Epithelial cell of umbilical artery (primary cell): ENCODE results near the gene SPANXN4. TPM values are rescaled to one million over a fixed set of nuclear protein-coding genes. Genes with fewer than 3 reads are reported as not detected.

Experiments
- total RNA-seq: library from RNA; depleted of rRNA; stranded (reverse); fragments of >200 nt; gene quantifications from 2 replicates; pipeline ENCODE4 v1.2.3, GENCODE V29; 2014

The SPANXN4 gene
- not detected in 2 replicates for total RNA-seq

DNA sequence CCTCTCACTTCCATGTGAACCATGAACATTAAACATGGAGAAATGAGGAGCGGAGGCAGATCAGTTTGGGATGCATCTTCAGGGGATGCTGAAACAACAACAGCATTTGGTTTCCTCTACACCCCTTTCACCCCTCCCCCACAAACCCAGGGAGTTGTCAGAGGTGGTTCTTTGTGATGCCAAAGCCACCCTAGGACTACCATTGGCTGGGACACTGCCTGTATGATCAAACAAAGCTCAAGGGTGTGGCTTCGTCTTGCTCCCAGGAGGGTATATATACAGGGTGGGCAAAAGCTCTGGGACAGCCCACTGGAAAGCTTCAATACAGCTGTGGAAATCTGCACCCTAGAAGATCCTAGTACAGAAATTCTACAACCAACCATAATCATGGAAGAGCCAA is at the start of gene SPANXN4:
SPANXN4 (plus strand) TSS at position 301 of the 400 bp plus-strand sequence; CDS start at position 388, 87 bp downstream.

